OCI-LY7 (cell line): ENCODE results near the gene FMNL2.

Experiments
- EZH2phosphoT487 ChIP-seq: fragments of 200-600 bp; sonication (generic); IDR thresholded peaks from 2 replicates; pipeline ENCODE4 v1.6.1; 2018; ENCODE audit warnings: low read depth, borderline replicate concordance, mild to moderate bottlenecking, mixed run types, antibody characterized with exemption, low read length, moderate library complexity, mixed read lengths
- TF ChIP-seq, protein P1 (sequence below): fragments of 200-600 bp; sonication (generic); conservative IDR thresholded peaks from 2 replicates; pipeline ENCODE4 v1.5.1; 2014; ENCODE audit warnings: mild to moderate bottlenecking, antibody characterized with exemption, low read length, moderate library complexity, mixed read lengths

DNA sequence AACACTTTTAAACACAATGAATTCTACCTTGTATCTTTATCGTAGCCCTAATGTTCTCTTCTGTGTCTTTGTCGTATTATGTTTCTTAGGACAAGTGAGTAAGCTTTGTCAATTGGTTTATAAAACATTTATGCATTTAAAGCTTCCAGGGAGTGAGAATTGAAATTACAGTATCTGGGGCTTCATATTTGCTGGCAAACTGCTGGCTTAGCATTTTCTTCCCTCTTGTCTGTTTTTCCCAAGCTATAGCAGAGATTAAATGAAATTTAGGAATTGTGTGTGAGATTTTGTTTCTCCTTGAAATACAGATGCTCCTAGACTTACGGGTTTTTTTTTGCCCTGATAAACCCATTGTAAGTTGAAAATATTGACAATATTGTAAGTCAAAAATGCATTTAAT, 73.3 kb downstream of the FMNL2 start:
- TF ChIP-seq, protein P1, sequence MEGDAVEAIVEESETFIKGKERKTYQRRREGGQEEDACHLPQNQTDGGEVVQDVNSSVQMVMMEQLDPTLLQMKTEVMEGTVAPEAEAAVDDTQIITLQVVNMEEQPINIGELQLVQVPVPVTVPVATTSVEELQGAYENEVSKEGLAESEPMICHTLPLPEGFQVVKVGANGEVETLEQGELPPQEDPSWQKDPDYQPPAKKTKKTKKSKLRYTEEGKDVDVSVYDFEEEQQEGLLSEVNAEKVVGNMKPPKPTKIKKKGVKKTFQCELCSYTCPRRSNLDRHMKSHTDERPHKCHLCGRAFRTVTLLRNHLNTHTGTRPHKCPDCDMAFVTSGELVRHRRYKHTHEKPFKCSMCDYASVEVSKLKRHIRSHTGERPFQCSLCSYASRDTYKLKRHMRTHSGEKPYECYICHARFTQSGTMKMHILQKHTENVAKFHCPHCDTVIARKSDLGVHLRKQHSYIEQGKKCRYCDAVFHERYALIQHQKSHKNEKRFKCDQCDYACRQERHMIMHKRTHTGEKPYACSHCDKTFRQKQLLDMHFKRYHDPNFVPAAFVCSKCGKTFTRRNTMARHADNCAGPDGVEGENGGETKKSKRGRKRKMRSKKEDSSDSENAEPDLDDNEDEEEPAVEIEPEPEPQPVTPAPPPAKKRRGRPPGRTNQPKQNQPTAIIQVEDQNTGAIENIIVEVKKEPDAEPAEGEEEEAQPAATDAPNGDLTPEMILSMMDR: no peak
- TF ChIP-seq EZH2phosphoT487: no peak
